Cerebellar cortex (tissue), 1 donor: Measurements from ENCODE around the gene TRAP1.
"Not testable (repeated sequence)": the region's sequence is repeated elsewhere in the genome, so short reads cannot be mapped to it uniquely, and the experiment has no call there.

Experiments
- DNase-seq: peaks from one replicate; pipeline ENCODE4 v3.0.0-alpha.2; 2015; ENCODE audit warnings: low spot score

The TRAP1 gene

GRCh38 chr16:3736116-3736515 is 18.8 kb upstream of the TRAP1 start:
- DNase-seq = no peak

- DNase-seq = no peak
Observed at GRCh38 chr16:3735541-3735940, 18.2 kb upstream of the TRAP1 start.

- no peak for DNase-seq
Observed at GRCh38 chr16:3734758-3735221, 17.5 kb upstream of the TRAP1 start.

GRCh38 chr16:3734084-3734757 is 16.9 kb upstream of the TRAP1 start:
- DNase-seq = no peak

GRCh38 chr16:3732171-3732570 is 14.8 kb upstream of the TRAP1 start:
- DNase-seq = no peak

GRCh38 chr16:3731126-3731935 is 14.0 kb upstream of the TRAP1 start:
- DNase-seq = no peak

GRCh38 chr16:3730161-3731125 is 13.1 kb upstream of the TRAP1 start:
- no peak for DNase-seq

GRCh38 chr16:3729161-3730112 is 12.1 kb upstream of the TRAP1 start:
- no peak for DNase-seq

GRCh38 chr16:3728424-3729160 is 11.3 kb upstream of the TRAP1 start:
- no peak for DNase-seq

GRCh38 chr16:3727806-3728381 is 10.6 kb upstream of the TRAP1 start:
- no peak for DNase-seq

GRCh38 chr16:3726021-3726687 is 8.8 kb upstream of the TRAP1 start:
- DNase-seq = no peak

- no peak for DNase-seq
Observed at GRCh38 chr16:3725276-3725675, 8.0 kb upstream of the TRAP1 start.

- DNase-seq = no peak
Observed at GRCh38 chr16:3722508-3722907, 5.2 kb upstream of the TRAP1 start.

- DNase-seq = no peak
Observed at GRCh38 chr16:3720418-3720817, 3.1 kb upstream of the TRAP1 start.

GRCh38 chr16:3718628-3719027 is 1.3 kb upstream of the TRAP1 start:
- DNase-seq = no peak

GRCh38 chr16:3718019-3718391 is 681 bp upstream of the TRAP1 start:
- DNase-seq = no peak

- peak; percentile 29 for DNase-seq
Observed at GRCh38 chr16:3716831-3717234, 491 bp downstream of the TRAP1 start.

GRCh38 chr16:3715430-3715829 is 1.9 kb downstream of the TRAP1 start:
- DNase-seq = no peak

- DNase-seq = not testable (repeated sequence)
Observed at GRCh38 chr16:3714378-3714777, 2.9 kb downstream of the TRAP1 start.
